Breast epithelium (tissue), 3 donors: Measurements from ENCODE around the gene PCIF1.

Experiments used
- POLR2A ChIP-seq: fragments of 450-650 bp; IDR thresholded peaks from one replicate; pipeline ENCODE4 v1.6.1; 2016; ENCODE audit warnings: antibody characterized with exemption, mild to moderate bottlenecking, moderate library complexity
- POLR2AphosphoS5 ChIP-seq, 3 donors: sonication (generic); formaldehyde crosslinking; IDR thresholded peaks; one replicate each; pipeline ENCODE4 v1.6.1; 2017; ENCODE audit warnings: antibody characterized with exemption in 3 of 3
- TF ChIP-seq, protein P1 (sequence below), 3 donors: fragments of 450-650 bp; IDR thresholded peaks; one replicate each; pipeline ENCODE4 v1.5.1; 2016 to 2017; ENCODE audit warnings: antibody characterized with exemption in 3 of 3, mild to moderate bottlenecking in 3 of 3, moderate library complexity in 3 of 3

- TF ChIP-seq POLR2A = no peak
- TF ChIP-seq POLR2AphosphoS5 (IDR thresholded peaks at IDR 0.05) = no peak
- TF ChIP-seq, protein P1, sequence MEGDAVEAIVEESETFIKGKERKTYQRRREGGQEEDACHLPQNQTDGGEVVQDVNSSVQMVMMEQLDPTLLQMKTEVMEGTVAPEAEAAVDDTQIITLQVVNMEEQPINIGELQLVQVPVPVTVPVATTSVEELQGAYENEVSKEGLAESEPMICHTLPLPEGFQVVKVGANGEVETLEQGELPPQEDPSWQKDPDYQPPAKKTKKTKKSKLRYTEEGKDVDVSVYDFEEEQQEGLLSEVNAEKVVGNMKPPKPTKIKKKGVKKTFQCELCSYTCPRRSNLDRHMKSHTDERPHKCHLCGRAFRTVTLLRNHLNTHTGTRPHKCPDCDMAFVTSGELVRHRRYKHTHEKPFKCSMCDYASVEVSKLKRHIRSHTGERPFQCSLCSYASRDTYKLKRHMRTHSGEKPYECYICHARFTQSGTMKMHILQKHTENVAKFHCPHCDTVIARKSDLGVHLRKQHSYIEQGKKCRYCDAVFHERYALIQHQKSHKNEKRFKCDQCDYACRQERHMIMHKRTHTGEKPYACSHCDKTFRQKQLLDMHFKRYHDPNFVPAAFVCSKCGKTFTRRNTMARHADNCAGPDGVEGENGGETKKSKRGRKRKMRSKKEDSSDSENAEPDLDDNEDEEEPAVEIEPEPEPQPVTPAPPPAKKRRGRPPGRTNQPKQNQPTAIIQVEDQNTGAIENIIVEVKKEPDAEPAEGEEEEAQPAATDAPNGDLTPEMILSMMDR (IDR thresholded peaks at IDR 0.05) = no peak
These were observed 29.5 kb downstream of the PCIF1 start for GRCh38 chr20:45964006-45964400.
